ENCODE data around the gene NDUFS6.

Gene NDUFS6

GRCh38 chr5:1800472-1801221, 560 bp upstream of the NDUFS6 start:
- TF ChIP-seq SPI1 (IDR thresholded peaks at IDR 0.05; ENCODE audit: low read depth, low read length) (no peak), TAF1 (IDR thresholded peaks at IDR 0.05; ENCODE audit: low read depth, low read length) (no peak), POLR2A (IDR thresholded peaks at IDR 0.05; ENCODE audit: low read depth, low read length) (no peak), PAX5 (IDR thresholded peaks at IDR 0.05; ENCODE audit: insufficient read depth, low read length, severe bottlenecking) (no peak), POLR2AphosphoS5 (IDR thresholded peaks at IDR 0.05; ENCODE audit: low read depth, low read length) (no peak), POU2F2 (IDR thresholded peaks at IDR 0.05; ENCODE audit: low read depth, low read length) (no peak)
- FAIRE-seq = no peak
- DNase-seq (ENCODE audit: insufficient read length, low spot score) = no peak

- DNase-seq (ENCODE audit: insufficient read length, low spot score) (no peak), FAIRE-seq (no peak)
- TF ChIP-seq PAX5 (IDR thresholded peaks at IDR 0.05; ENCODE audit: insufficient read depth, low read length, severe bottlenecking) (no peak), POLR2A (IDR thresholded peaks at IDR 0.05; ENCODE audit: low read depth, low read length) (no peak), SPI1 (IDR thresholded peaks at IDR 0.05; ENCODE audit: low read depth, low read length) (no peak), POLR2AphosphoS5 (IDR thresholded peaks at IDR 0.05; ENCODE audit: low read depth, low read length) (no peak), POU2F2 (IDR thresholded peaks at IDR 0.05; ENCODE audit: low read depth, low read length) (no peak), TAF1 (IDR thresholded peaks at IDR 0.05; ENCODE audit: low read depth, low read length) (no peak)
Observed at GRCh38 chr5:1801967-1802295, 724 bp downstream of the NDUFS6 start.

DNA sequence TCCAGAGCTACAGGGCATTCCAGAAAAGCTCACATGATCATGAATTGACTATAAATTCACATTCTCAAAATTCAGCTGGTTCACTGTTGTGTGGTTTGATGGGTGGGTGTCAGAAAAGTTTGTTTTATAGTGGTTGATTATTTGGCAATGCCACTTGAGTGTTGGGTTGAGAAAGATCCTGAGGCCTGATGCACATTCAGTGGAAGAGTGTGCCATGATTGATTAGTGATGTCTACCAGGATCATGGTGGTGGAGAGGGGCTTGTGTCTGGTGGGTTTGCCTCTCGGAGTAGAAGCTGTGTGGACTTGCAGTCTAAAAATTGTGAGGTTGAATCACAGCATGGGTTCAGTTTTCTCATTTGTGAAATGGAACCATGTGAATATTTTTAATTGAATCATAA, 2.0 kb downstream of the NDUFS6 start:
- no peak for FAIRE-seq

DNA sequence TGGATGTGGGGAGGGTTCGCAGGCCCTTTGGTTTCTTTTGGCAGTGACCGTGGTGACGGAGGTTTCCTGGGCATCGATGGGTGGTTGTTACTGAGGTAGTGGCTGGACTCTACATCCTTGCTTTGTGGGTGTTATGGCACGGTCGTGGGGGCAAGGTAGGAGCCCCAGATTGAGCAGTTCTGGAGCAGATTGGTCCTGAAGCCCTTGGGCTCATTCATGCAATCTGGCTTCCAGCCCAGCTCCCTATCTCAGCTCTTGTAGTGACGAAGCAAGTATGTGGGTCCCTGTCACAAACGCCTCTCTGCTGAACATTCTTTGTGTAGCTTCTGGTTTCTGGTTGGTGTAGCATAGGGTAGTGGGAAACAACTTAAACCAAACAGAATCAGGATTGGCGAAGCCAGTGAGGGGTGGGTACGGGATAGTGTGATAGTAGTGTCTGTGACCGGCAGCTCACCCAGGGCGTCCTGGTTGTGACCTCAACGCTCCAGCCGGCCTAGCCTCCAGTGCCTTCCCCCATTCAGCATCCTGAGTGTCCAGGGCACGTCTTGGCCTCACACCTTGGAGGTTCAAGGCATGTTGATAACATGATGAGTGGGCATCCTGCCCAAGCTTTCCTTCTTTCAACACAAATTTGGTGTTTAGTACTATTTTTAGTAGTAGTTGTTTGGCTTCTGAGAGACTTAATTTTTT, 2.9 kb downstream of the NDUFS6 start:
- no peak for FAIRE-seq

More for the DNA sequence above, 2.0 kb downstream of the NDUFS6 start:
- DNase-seq (ENCODE audit: insufficient read length, low spot score) = no peak
- TF ChIP-seq PAX5 (IDR thresholded peaks at IDR 0.05; ENCODE audit: insufficient read depth, low read length, severe bottlenecking) (no peak), POU2F2 (IDR thresholded peaks at IDR 0.05; ENCODE audit: low read depth, low read length) (no peak), SPI1 (IDR thresholded peaks at IDR 0.05; ENCODE audit: low read depth, low read length) (no peak), TAF1 (IDR thresholded peaks at IDR 0.05; ENCODE audit: low read depth, low read length) (no peak)

GRCh38 chr5:1805326-1805725, 4.1 kb downstream of the NDUFS6 start:
- FAIRE-seq = no peak
- TF ChIP-seq POLR2A (IDR thresholded peaks at IDR 0.05; ENCODE audit: low read depth, low read length) (no peak), PAX5 (IDR thresholded peaks at IDR 0.05; ENCODE audit: insufficient read depth, low read length, severe bottlenecking) (no peak), POU2F2 (IDR thresholded peaks at IDR 0.05; ENCODE audit: low read depth, low read length) (no peak), TAF1 (IDR thresholded peaks at IDR 0.05; ENCODE audit: low read depth, low read length) (no peak), SPI1 (IDR thresholded peaks at IDR 0.05; ENCODE audit: low read depth, low read length) (no peak), POLR2AphosphoS5 (IDR thresholded peaks at IDR 0.05; ENCODE audit: low read depth, low read length) (no peak)
- no peak for DNase-seq (ENCODE audit: insufficient read length, low spot score)

More for the DNA sequence above, 2.9 kb downstream of the NDUFS6 start:
- no peak for DNase-seq (ENCODE audit: insufficient read length, low spot score)
- TF ChIP-seq PAX5 (IDR thresholded peaks at IDR 0.05; ENCODE audit: insufficient read depth, low read length, severe bottlenecking) (no peak), TAF1 (IDR thresholded peaks at IDR 0.05; ENCODE audit: low read depth, low read length) (no peak), SPI1 (IDR thresholded peaks at IDR 0.05; ENCODE audit: low read depth, low read length) (no peak), POLR2A (IDR thresholded peaks at IDR 0.05; ENCODE audit: low read depth, low read length) (no peak), POLR2AphosphoS5 (IDR thresholded peaks at IDR 0.05; ENCODE audit: low read depth, low read length) (no peak), POU2F2 (IDR thresholded peaks at IDR 0.05; ENCODE audit: low read depth, low read length) (no peak)

DNA sequence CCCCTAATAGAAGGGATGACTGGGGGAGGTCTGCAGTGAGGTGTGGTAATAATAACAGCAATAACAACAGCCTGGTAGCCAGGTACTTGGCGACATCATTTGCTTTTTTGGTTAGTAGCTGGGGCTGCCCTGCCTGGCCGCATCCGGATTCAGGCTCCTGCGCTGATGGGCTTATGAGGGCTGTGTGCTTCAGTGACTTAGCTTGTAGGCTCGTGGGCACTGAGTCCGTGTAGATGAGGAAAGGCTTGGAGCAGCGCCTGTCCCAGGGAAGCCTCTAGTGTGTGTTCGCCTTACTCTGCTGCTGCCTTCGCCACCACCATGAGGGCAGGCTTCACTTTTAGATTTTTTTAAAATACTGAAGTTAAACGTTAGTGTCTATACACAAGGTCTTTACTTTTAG, 4.5 kb downstream of the NDUFS6 start:
- no peak for DNase-seq (ENCODE audit: insufficient read length, low spot score)
- TF ChIP-seq POU2F2 (IDR thresholded peaks at IDR 0.05; ENCODE audit: low read depth, low read length) (no peak), POLR2A (IDR thresholded peaks at IDR 0.05; ENCODE audit: low read depth, low read length) (no peak), PAX5 (IDR thresholded peaks at IDR 0.05; ENCODE audit: insufficient read depth, low read length, severe bottlenecking) (no peak), SPI1 (IDR thresholded peaks at IDR 0.05; ENCODE audit: low read depth, low read length) (no peak), POLR2AphosphoS5 (IDR thresholded peaks at IDR 0.05; ENCODE audit: low read depth, low read length) (no peak), TAF1 (IDR thresholded peaks at IDR 0.05; ENCODE audit: low read depth, low read length) (no peak)
- no peak for FAIRE-seq

DNA sequence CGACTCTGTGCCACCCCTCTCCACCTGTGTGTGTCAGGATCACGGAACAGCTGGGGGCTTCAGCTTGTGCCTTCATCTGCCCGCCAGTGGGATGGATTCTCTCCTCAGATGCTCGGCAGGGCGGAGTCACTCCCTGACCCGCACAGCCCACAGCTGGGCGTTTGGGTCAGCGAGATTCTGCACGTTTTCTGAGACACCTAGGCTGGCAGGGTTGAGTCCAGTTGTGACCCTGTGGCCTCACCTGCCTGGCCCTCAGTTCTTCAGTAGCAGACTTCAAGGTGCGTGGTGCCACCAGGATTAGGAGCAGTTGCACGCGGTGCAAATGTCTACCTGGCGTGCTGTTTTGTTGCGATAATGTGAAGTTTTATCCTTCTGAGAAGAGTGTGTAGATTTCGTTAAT, 5.0 kb downstream of the NDUFS6 start:
- DNase-seq (ENCODE audit: insufficient read length, low spot score) (no peak), FAIRE-seq (no peak)
- TF ChIP-seq POLR2A (IDR thresholded peaks at IDR 0.05; ENCODE audit: low read depth, low read length) (no peak), SPI1 (IDR thresholded peaks at IDR 0.05; ENCODE audit: low read depth, low read length) (no peak), TAF1 (IDR thresholded peaks at IDR 0.05; ENCODE audit: low read depth, low read length) (no peak), POU2F2 (IDR thresholded peaks at IDR 0.05; ENCODE audit: low read depth, low read length) (no peak), POLR2AphosphoS5 (IDR thresholded peaks at IDR 0.05; ENCODE audit: low read depth, low read length) (no peak), PAX5 (IDR thresholded peaks at IDR 0.05; ENCODE audit: insufficient read depth, low read length, severe bottlenecking) (no peak)

DNA sequence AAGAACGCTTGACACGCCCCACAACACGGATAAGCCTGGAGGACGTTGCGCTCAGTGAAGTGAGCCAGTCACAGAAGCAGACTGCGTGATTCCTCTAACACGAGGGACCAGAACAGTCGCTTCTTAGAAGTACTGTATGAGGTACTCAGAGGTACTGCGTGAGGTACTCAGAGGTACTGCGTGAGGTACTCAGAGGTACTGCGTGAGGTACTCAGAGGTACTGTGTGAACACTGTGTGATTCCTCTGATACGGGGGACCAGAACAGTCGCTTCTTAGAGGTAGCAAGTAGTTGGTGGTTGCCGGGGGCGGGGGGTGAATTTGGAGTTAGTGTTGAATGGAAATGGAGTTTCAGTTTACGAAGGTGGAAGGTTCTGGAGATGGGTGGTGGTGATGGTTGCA, 5.8 kb downstream of the NDUFS6 start:
- DNase-seq (ENCODE audit: insufficient read length, low spot score) (no peak), FAIRE-seq (no peak)

DNA sequence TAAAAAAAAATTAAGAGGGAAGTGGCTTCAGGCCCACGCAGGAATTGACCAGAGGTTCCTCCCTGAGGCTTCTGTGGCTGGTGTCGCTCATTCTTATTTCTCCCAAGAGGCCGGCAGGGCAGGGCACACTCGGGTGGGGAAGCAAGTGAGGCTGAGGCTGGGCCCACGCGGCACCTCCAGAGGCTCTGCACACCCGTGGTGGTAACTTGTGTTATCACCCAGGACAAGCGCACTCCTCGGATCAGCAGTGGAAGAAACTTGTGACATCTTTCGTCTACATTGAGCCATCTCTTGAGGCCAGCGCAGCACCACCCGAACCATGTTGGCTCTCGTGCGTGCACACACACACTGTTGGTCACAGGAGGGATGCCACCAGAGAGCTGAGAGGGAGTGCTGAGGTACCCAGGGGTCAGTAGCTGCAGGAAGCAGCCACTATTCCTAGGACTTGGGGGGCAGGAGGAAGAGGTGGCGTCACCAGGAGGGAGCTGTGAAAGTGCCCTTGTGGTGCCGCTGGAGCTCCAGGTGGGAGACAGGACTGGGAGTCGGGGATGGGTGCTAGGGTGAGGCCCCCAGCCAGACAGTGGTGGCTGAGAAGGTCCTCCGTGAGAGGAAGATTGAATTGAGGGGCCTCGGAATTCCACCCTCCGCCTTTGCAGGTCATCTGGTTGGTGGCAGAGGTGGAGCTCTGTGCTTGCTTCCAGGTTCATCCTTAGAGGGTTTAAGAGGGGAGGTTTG, 6.4 kb downstream of the NDUFS6 start:
- no peak for FAIRE-seq
- no peak for TF ChIP-seq SPI1 (IDR thresholded peaks at IDR 0.05; ENCODE audit: low read depth, low read length)
- TF ChIP-seq PAX5 (IDR thresholded peaks at IDR 0.05; ENCODE audit: insufficient read depth, low read length, severe bottlenecking) = no peak
- no peak for TF ChIP-seq POU2F2 (IDR thresholded peaks at IDR 0.05; ENCODE audit: low read depth, low read length)
- TF ChIP-seq TAF1 (IDR thresholded peaks at IDR 0.05; ENCODE audit: low read depth, low read length) = no peak
- no peak for TF ChIP-seq POLR2A (IDR thresholded peaks at IDR 0.05; ENCODE audit: low read depth, low read length)
- no peak for TF ChIP-seq POLR2AphosphoS5 (IDR thresholded peaks at IDR 0.05; ENCODE audit: low read depth, low read length)
- DNase-seq (ENCODE audit: insufficient read length, low spot score) = no peak

More for the DNA sequence above, 5.8 kb downstream of the NDUFS6 start:
- TF ChIP-seq PAX5 (IDR thresholded peaks at IDR 0.05; ENCODE audit: insufficient read depth, low read length, severe bottlenecking) = no peak
- no peak for TF ChIP-seq SPI1 (IDR thresholded peaks at IDR 0.05; ENCODE audit: low read depth, low read length)
- TF ChIP-seq POLR2A (IDR thresholded peaks at IDR 0.05; ENCODE audit: low read depth, low read length) = no peak
- TF ChIP-seq TAF1 (IDR thresholded peaks at IDR 0.05; ENCODE audit: low read depth, low read length) = no peak
- no peak for TF ChIP-seq POLR2AphosphoS5 (IDR thresholded peaks at IDR 0.05; ENCODE audit: low read depth, low read length)
- no peak for TF ChIP-seq POU2F2 (IDR thresholded peaks at IDR 0.05; ENCODE audit: low read depth, low read length)

All from GM12891 (cell line).